DND-41 (cell line): ENCODE measurements around the gene FAM168B.

Experiments
- EZH2 ChIP-seq: IDR thresholded peaks from 3 replicates; pipeline ENCODE4 v1.6.1; 2012; ENCODE audit warnings: borderline replicate concordance, low read depth, mild to moderate bottlenecking, moderate library complexity, low read length, inconsistent platforms; ENCODE audit not compliant: severe bottlenecking
- TF ChIP-seq, protein P1 (sequence below): IDR thresholded peaks from 2 replicates; pipeline ENCODE4 v1.5.1; 2012; ENCODE audit warnings: borderline replicate concordance, low read length, moderate library complexity, mild to moderate bottlenecking; ENCODE audit not compliant: poor library complexity, severe bottlenecking; ENCODE audit errors: extremely low read depth

DNA sequence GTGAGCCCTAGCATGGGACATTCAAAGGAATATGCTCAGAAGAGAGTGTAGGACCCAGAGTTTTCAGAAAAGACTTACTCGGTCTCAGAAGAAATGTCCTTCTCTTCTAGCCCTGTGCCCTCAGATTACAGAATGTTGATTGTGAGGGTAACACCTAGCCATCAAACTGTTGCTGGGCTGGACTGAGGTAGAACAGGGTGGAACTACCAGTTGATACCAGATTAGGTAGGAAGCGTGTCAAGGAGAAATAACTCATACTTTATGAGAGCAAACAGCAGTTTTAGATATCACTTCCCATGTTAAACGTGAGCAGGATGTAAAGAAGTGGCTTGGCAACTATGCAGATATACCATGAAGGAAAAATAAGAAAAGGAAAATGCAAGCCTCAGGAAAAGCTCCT, 34.7 kb upstream of the FAM168B start:
- TF ChIP-seq, protein P1, sequence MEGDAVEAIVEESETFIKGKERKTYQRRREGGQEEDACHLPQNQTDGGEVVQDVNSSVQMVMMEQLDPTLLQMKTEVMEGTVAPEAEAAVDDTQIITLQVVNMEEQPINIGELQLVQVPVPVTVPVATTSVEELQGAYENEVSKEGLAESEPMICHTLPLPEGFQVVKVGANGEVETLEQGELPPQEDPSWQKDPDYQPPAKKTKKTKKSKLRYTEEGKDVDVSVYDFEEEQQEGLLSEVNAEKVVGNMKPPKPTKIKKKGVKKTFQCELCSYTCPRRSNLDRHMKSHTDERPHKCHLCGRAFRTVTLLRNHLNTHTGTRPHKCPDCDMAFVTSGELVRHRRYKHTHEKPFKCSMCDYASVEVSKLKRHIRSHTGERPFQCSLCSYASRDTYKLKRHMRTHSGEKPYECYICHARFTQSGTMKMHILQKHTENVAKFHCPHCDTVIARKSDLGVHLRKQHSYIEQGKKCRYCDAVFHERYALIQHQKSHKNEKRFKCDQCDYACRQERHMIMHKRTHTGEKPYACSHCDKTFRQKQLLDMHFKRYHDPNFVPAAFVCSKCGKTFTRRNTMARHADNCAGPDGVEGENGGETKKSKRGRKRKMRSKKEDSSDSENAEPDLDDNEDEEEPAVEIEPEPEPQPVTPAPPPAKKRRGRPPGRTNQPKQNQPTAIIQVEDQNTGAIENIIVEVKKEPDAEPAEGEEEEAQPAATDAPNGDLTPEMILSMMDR, result no peak
- TF ChIP-seq EZH2, result no peak
